ENCODE data around the gene CTSW. TPM values are rescaled to one million over a fixed set of nuclear protein-coding genes. Genes with fewer than 3 reads are reported as not detected.

CTSW gene
- polyA plus RNA-seq, 1 donor: 0.81 TPM

DNA sequence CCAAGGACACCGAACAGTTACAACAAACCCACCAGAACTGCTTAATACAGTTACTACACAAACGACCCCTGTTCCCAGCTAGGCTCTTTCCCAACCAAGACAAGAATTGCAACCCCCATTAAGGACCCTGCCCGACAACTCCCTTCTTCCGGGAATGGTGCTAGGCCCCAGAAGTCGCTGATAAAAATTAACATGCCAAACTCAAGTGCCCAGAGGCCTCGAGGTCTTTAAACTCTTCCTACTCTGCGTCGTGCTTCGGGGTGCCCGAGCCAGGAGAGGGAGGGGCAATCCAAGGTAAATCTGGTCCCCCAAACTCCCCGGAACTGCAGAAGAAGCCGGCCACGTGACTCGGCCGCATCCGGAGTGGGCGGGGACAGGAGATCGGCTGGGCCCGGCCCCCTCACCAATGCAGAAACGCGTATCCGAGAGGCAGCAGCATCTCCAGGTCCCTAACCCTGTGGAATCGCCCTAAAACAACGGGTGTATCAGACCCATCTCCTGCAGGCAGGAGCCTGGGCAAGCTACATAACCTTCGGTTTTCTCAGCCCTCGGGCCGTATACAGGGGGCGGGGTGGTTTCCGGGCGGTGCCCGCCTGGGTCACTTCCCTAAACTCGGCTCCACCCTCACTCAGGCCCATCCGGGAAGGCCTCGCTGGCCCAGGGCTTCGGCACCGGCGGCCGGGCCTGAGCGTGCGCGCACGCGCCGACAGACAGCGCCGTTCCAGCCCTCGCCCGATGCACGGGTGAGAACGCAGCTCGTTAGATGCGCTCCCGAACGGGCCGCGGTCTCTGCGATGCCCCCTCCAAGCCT, 22.7 kb upstream of the CTSW start:
- peak; percentile 84 for DNase-seq

DNA sequence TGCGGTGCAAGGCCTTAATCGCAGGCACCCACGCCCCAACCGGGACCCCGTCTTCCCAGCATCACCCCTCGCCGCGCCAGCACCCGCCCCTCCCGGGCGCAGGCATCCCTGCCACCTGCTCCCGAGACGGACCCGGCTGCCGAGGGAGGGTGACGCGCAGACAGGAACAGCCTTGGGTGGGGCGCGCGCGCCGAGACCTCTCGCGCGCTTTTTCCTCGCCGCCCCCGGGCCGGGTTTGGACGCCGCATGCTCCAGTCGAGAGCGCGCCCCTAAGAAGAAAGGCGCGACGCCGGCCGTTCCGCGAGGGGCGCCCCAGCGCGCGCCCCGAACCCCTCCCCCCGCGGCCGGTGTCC, 22.2 kb upstream of the CTSW start:
- no peak for DNase-seq

DNA sequence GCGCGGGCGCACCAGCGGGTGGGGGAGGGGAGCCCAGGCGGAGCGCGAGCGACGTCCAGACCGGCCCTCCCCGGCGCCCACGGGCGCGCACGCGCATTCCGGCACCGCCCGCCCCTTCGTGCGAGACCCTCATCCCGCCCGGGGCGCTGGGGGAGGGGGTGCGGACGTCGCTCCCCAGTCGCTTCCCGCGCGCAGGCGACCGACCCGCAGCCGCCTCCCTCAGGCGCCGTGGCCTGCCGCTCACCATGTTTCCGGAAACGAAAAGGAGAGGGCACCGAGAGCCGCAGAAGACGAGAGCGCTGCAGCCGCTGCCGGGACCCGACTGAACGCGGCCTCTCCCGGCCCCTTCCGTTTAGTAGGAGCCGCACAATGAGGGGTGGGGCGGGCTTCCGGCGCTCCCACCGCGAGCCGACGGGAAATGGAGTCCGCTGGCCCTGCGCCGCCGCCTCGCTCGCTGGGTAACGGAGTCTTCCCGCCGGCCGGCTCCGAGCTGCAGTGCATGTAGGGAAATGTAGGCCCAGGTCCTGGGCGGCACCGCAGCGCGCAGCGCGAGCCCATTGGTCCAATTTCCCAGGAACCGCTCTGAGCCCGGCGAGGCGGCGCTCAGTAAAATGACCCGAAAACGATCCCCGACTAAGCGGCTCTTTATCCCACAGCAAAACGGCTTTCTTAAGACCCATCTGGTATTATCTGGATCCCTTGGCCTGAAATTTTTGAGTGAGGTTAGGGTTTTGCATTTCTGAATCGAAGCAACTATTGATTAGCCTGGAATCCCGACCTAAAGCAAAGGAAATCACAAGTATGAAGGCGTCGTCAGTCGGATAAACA, 21.6 kb upstream of the CTSW start, which contains the start of gene CFL1:
Gene CFL1 (minus strand): TSS at position 328 of the 828 bp plus-strand sequence. CDS start 81 bp downstream, at position 247.
- peak; percentile 99 for DNase-seq

DNA sequence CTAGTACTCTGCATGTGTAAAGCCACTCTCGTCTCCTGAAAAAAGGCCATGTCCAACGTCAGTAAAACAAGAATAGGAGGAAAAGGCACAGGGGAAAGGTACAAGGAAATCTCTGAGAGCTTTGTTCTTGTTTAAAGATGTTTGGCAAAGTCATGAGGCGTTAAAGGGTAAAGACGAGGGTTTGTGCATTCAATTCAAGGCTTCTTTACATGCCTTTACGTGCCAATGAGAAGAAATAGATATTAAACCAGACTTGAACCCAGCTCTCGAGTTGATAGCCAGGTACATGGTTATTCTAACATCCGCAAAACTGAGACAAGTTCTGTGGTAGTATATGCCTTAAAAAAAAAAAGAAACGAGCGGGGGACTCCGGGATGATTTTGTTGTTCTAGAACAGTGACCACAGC, 21.0 kb upstream of the CTSW start:
- DNase-seq: no peak

DNA sequence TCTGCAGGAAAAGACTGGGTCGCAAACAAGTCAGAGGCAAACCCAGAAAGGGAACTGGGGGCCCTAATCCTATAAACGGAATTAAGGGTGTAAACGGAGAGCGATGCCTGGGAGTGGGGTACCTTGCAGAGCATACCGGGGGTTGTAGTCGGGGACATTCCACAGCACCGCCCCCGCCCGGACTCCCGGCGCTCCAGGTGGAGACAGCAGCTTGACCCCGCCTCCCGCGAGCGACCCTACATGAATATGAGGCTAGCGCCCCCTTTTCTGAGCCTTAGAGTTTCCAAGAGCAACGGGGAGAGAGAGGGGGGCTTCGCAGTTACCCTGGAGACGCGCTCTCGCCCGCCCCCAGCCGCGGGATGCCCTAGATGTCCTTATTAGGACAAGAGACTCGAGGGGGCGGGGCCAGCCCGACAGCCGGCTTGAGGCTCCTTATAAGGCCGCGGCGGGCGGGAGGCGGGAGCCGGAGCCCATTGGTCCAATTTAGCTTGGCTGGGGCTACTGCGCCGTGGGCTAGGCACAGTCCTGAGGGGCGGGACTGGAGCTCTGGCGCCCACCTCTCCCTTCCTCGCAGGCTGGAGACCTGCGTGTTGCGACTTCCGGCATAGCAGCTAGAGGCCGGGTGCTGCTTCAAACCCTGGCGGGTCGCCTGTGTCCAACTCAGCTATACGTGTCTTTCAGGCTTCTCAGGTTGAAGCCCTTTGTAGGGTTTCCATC, 20.4 kb upstream of the CTSW start:
- peak; percentile 95 for DNase-seq

DNA sequence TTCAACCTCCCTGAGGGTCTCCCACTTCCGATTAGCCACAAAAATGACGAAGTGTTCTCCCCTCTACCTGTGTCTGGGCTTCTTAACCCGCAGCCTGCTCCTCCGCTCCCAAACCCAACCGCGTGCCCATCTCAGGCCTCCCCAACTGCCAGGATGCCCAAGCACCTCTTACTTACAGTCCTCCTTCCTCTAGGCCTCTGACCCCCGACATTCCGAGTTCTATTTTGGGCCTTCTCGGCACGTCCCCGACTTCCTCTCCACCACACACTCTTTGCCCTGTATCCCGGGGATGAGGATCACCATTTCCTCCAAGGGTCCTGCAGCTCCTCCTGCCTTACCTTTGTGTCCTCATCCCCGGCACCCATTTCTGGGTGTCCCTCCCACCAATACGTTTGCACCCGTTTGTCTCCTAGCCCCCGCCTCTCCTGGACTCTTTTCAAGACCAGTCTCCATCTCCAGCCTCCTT, 19.8 kb upstream of the CTSW start:
- DNase-seq: no peak

DNA sequence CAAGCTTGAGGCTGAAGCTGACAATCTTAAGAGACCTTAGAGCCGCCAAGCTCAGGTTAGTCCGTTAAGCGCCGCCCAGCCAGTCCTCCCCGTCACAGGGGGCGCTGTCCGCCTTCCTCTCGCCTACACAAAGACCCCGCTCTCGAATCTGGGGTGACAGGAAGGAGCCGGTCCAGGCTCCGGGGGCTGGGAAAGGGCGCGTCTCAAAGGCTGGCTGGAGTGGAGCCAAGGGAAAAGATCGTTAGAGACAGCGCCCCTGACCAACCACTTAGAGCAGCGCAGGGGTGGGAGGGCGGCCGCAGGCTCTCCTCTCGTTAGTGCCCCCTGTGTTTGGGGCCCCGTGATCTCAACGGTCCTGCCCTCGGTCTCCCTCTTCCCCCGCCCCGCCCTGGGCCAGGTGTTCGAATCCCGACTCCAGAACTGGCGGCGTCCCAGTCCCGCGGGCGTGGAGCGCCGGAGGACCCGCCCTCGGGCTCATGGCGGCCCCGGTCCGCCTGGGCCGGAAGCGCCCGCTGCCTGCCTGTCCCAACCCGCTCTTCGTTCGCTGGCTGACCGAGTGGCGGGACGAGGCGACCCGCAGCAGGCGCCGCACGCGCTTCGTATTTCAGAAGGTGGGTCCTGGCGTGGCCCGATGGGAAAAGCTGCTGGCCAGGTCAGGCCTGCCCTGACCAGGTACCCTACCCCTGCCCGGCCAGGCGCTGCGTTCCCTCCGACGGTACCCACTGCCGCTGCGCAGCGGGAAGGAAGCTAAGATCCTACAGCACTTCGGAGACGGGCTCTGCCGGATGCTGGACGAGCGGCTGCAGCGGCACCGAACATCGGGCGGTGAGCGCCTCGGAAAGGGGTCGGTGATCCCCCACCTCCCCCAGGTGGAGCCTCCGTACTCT, 19.1 kb upstream of the CTSW start, which contains the start of gene MUS81:
Gene MUS81 (plus strand): TSS at position 156 of the 887 bp plus-strand sequence. CDS start 321 bp downstream, at position 477.
- peak; percentile 94 for DNase-seq

DNA sequence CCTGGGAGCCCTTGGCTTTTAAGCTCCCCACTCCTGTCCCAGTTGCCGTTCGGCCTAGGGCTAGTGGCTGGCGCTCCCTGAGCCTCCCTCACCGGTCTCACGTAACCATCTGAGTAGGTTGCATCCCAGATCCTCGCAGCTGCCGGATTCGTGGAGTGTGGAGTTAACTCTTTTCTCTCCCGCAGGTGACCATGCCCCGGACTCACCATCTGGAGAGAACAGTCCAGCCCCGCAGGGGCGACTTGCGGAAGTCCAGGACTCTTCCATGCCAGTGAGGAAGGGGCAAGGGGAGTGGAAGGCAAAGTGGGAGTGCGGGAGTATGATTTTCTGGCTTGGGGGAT, 18.5 kb upstream of the CTSW start:
- DNase-seq: no peak

DNA sequence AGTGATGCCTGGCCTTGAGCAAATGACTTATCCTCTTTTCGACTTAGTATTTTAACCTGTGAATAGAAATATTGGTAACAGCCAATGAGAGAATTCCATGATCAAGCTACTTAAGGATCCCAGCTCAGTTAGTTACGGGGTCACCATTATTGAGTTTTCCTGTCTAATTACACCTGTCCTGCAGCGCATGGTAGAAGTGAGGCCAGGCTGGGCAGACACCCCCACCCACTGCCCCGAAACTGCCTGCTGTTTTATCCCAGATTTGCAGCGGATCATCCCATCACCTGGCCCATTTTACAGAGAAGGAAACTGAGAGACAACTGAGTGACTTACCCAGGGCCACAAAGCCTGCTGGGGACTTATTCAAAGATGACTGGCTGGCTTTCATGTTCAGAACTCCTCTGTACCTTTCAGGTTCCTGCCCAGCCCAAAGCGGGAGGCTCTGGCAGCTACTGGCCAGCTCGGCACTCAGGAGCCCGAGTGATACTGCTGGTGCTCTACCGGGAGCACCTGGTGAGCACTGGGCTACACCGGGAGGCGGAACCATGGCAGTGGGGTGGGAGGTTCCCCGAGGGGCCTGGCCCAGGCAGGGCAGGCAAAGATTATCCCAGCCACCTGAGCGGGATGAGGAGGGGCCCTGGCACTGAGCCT, 18.0 kb upstream of the CTSW start:
- no peak for DNase-seq

DNA sequence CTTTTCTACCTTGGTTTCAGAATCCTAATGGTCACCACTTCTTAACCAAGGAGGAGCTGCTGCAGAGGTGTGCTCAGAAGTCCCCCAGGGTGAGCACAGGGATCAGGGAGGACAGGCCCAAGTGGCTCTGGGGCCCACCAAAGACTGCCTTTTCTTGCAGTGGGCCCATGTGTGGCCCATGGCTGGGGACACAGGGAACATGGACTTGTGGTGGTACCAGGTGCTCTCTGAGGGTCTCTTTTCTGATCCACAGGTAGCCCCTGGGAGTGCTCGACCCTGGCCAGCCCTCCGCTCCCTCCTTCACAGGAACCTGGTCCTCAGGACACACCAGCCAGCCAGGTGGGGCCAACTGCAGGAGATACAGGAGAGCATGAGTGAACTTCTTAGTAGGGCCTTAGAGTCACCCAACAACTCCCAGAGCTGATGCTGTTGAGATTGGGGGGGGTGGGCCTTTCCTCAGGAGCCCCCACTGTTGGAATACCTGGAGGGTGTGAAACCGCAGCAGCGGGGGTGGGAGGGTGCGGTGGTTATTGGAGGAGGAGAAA, 17.4 kb upstream of the CTSW start:
- no peak for DNase-seq

DNA sequence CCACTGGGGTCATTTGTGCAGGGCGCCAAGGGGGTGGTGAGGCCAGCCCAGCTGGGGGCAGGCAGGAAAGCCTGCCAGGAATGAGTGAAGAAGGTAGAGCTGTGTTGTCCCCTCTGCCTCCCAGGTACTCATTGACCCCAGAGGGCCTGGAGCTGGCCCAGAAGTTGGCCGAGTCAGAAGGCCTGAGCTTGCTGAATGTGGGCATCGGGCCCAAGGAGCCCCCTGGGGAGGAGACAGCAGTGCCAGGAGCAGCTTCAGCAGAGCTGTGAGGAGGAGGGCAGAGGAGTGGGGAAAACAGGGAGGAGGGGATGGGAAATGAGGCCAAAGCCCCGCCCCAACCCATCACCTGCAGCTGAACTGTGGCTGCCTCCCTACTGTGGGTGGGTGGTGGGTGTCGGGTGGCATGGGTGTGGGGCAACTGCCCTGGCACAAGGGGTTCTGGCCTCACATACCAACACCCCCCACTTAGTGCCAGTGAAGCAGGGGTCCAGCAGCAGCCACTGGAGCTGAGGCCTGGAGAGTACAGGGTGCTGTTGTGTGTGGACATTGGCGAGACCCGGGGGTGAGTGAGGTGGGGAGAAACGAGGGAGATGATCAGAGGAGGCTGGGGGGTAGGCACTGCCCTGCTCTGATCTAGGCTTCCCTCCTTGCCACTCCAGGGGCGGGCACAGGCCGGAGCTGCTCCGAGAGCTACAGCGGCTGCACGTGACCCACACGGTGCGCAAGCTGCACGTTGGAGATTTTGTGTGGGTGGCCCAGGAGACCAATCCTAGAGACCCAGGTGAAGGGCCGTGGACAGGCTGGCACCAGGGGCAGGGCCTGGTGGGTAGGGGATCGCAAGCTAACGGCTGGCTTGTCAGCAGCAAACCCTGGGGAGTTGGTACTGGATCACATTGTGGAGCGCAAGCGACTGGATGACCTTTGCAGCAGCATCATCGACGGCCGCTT, 16.4 kb upstream of the CTSW start:
- DNase-seq: no peak

DNA sequence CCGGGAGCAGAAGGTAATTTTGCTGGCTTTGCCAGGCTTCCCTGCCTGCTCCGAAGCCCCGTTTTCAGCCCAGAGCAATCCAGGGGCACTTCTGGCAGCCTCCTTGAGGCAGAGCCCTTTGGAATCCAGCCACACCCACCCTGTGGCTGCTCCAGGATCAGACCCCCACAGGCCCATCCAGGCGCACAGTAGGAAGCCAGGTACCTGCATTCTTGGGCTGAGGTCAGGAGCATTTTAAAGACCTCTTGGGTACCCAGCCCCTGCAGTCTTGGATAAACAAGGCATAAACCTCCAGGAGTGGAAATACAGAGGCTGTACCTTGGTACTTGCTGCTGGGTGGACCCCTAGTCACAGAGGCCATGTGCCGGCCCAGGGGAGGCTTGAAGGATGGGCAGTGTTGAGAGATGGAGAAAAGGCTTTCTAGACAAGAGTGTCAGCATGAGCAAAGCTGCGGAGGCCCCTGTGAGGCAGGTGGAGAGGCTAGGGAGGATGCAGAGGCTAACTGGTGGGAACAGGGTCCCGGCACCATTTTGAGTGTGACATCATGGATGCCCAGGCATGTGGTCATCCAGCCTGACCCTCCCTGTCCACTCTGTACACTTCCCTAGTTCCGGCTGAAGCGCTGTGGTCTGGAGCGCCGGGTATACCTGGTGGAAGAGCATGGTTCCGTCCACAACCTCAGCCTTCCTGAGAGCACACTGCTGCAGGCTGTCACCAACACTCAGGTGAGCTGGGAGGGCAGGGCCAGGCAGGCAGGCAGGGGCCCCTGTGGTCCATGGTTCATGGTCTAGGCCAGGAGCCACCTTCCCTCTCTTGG, 15.5 kb upstream of the CTSW start:
- no peak for DNase-seq

DNA sequence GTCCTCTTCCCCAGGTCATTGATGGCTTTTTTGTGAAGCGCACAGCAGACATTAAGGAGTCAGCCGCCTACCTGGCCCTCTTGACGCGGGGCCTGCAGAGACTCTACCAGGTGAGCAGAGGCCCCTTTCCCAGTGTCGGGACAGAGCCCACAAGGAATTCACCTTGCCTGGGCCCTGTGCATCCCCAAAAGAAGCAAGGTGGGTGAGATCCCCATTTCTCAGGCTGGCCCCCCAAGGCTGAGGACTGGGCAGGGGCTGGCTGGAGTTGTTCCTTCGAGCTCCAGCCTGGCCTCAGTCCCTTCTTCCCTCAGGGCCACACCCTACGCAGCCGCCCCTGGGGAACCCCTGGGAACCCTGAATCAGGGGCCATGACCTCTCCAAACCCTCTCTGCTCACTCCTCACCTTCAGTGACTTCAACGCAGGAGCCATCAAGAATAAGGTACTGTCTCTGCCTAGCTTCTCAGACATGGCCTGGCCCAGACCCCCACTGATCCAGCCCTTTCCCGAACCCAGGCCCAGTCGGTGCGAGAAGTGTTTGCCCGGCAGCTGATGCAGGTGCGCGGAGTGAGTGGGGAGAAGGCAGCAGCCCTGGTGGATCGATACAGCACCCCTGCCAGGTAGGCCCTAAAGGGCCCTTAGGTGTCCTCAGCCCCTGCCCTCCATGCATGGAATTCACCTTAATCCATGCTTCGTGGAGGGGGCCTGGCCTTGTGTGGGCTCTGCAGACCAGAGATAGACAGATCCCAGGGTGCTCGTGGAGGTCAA, 14.7 kb upstream of the CTSW start:
- DNase-seq: no peak

DNA sequence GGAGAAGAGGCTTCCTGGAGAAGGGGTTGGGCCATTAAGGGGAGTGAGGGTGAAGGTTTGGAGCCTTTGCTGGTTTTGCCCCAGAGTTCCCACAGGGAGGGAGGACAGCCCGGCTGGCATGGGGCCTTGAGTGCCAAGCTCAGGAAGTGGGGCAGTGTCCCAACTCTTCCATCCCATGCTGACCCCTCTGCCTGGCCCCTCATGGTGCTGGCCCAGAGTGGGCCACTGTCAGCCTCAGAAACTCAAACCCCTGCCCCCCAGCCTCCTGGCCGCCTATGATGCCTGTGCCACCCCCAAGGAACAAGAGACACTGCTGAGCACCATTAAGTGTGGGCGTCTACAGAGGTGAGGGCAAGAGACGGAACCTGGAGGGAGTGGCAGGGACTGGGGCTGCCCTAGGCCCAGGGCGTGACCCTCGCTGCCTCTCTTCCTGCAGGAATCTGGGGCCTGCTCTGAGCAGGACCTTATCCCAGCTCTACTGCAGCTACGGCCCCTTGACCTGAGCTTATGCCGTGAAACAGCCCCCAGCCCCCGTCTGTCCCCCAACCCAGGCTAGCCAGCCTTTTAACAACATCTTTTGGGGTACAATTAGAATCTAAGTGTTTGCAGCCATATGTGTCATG, 14.0 kb upstream of the CTSW start:
- DNase-seq: no peak

DNA sequence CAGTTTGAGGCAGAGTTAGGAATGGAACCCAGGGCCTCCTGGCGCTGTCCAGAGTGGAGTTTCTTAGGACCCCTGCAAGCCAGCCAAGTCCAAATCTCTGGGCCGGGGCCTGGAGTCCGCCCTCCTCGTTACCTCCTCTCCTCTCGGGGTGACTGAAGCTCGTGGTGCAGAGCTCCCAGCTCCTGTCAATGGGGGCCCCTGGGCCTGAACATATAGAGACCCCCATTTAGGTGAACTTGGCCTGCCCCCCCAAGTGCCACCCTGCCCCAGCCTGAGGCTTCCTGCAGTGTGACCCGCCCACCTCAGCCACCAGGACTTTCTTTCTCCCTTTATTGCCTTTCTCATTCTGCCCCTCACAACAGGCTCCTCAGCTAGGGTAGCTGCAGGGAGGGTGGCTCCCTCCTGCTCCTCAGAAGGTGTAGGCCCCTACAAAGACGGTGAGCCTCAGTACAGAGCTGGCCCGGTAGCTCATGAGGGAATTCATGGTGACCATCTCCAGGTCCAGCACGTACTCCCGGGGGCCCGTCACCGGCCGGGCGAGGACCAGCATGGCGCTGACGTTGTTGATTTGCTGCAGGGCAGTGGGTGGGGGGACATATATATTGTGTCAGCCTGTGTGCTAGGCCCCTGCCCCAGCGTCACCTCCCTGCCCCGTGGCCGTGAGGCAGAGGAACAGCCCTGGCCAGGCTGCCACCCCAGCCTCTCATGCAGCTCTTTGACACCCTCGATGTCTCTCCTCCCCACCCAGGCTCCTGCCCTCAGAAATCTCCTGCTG, 12.9 kb upstream of the CTSW start:
- no peak for DNase-seq

DNA sequence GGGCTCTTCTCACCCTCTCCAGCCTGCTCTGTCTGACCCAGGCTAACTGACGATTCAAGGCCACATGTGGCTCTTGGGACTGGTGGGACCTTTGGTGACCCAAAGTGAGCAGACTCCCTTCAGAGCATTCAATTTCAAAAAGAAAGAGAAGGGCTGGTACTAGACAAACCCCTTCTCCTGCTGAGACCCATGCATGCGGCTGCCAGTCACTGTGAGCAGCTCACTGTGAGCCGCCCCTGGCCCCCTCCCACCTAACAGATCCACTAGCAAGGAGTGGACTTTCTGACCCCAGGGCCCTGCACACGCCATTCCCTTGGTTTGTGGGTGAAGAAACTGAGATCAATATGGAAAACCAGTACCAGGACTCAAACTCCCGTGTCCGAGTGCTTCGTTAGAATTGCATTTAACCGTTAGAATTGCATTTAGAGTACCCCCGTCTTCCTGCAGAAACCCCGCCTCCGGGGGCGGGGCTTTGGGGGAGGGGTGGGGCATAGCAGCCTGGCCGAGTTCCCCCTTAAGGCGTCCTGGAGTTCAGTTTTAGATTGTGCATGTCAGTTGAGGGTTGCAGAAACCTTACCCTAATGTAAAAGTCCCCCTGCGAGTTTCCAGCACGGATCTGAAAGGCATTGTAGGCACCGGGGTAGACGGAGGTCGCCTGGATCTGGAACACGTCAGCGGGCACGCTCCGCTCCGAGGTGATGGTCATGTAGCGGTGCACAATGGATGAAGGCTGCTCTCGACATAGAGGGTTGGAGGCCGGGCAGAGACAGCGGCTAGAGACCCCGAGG, 12.2 kb upstream of the CTSW start:
- DNase-seq: no peak
